SU-DHL-6 (cell line): ENCODE data around the gene CDKN1B.

ENCODE experiments used
- H2AFZ ChIP-seq: fragments of 200-600 bp; sonication (generic); 2 replicates; pipeline ENCODE4 v1.6.1; 2014; ENCODE audit warnings: low read depth, mild to moderate bottlenecking, moderate library complexity, mixed read lengths, antibody characterized with exemption, low read length; ENCODE audit not compliant: severe bottlenecking
- H3F3A ChIP-seq: fragments of 200-600 bp; shearing (Covaris generic); 2 replicates; pipeline ENCODE4 v1.6.0; 2016; ENCODE audit warnings: antibody characterized with exemption, mild to moderate bottlenecking; ENCODE audit not compliant: insufficient read depth
- H3K27ac ChIP-seq: fragments of 200-600 bp; sonication (generic); 2 replicates; pipeline ENCODE4 v1.5.1; 2016; ENCODE audit warnings: low read depth, mild to moderate bottlenecking, low read length, moderate library complexity, mixed read lengths
- H3K27me3 ChIP-seq: fragments of 200-600 bp; sonication (generic), shearing (Covaris generic); 2 replicates; pipeline ENCODE4 v1.6.0; 2014; ENCODE audit warnings: mild to moderate bottlenecking, low read length
- H3K36me3 ChIP-seq: fragments of 200-600 bp; sonication (generic); 2 replicates; pipeline ENCODE4 v1.6.1; 2014; ENCODE audit warnings: mild to moderate bottlenecking, low read length, mixed read lengths
- H3K4me2 ChIP-seq: fragments of 300-600, 200-600 bp; shearing (Covaris generic), sonication (generic); 2 replicates; pipeline ENCODE4 v1.6.0; 2014; ENCODE audit warnings: low read length, low read depth, mild to moderate bottlenecking; ENCODE audit not compliant: poor library complexity, severe bottlenecking
- H3K4me3 ChIP-seq: fragments of 200-600 bp; sonication (generic); 2 replicates; pipeline ENCODE4 v1.5.1; 2014; ENCODE audit warnings: antibody characterized with exemption, low read length, mild to moderate bottlenecking, mixed read lengths; ENCODE audit not compliant: insufficient read depth, poor library complexity, severe bottlenecking
- H3K79me2 ChIP-seq: fragments of 200-600 bp; sonication (generic); 2 replicates; pipeline ENCODE4 v1.6.1; 2014; ENCODE audit warnings: mild to moderate bottlenecking, low read length, moderate library complexity; ENCODE audit not compliant: insufficient read depth
- H3K9ac ChIP-seq: fragments of 200-600 bp; sonication (generic); 2 replicates; pipeline ENCODE4 v1.7.0; 2014; ENCODE audit warnings: mild to moderate bottlenecking, low read length
- H3K9me2 ChIP-seq: fragments of 200-600 bp; sonication (generic); replicated peaks from 2 replicates; pipeline ENCODE4 v1.6.1; 2014; ENCODE audit warnings: low read length; ENCODE audit not compliant: insufficient read depth
- H3K9me3 ChIP-seq: fragments of 200-600 bp; sonication (generic); 2 replicates; pipeline ENCODE4 v1.6.1; 2014; ENCODE audit warnings: low read length, mixed read lengths; ENCODE audit not compliant: insufficient read depth
- H4K20me1 ChIP-seq: fragments of 200-600 bp; sonication (generic); 2 replicates; pipeline ENCODE4 v1.6.1; 2014; ENCODE audit warnings: low read depth, mild to moderate bottlenecking, antibody characterized with exemption, low read length, moderate library complexity, mixed read lengths
- CTCF ChIP-seq: fragments of 200-600 bp; sonication (generic); IDR thresholded peaks from one replicate; pipeline ENCODE4 v1.5.1; 2017; ENCODE audit warnings: antibody characterized with exemption, mild to moderate bottlenecking, low read length, moderate library complexity; ENCODE audit not compliant: insufficient read depth, poor library complexity, severe bottlenecking
- EZH2phosphoT487 ChIP-seq: fragments of 200-600 bp; sonication (generic), shearing (Covaris generic); conservative IDR thresholded peaks from 2 replicates; pipeline ENCODE4 v1.6.1; 2018; ENCODE audit warnings: mild to moderate bottlenecking, antibody characterized with exemption, low read length, moderate library complexity, mixed read lengths

CDKN1B gene

GRCh38 chr12:12717586-12718380 is 615 bp downstream of the CDKN1B start:
- peak overlapping the region; percentile 88 for H3K9ac ChIP-seq
- peaks cover 19% of the 10 kb centered on the region; the same call in 1 of the 2 replicates for H3K79me2 ChIP-seq
- H3K9me3 ChIP-seq, result no peaks in the 10 kb centered on the region
- peaks cover 4% of the 10 kb centered on the region; the same call in 1 of the 2 replicates for H4K20me1 ChIP-seq
- peak overlapping the region; percentile 88 for H3K4me3 ChIP-seq
- H3K27ac ChIP-seq, result peak overlapping the region; percentile 52
- H3K9me2 ChIP-seq, result no peaks in the 10 kb centered on the region
- peak overlapping the region; percentile 89 for H3K4me2 ChIP-seq
- peaks cover 17% of the 10 kb centered on the region; the same call in 1 of the 2 replicates for H3K36me3 ChIP-seq
- H3F3A ChIP-seq, result peaks cover 25% of the 10 kb centered on the region
- no peaks in the 10 kb centered on the region for H3K27me3 ChIP-seq
- TF ChIP-seq CTCF (no peak), EZH2phosphoT487 (no peak)
- H2AFZ ChIP-seq, result peak overlapping the region; percentile 64

GRCh38 chr12:12718381-12718759 is 1.2 kb downstream of the CDKN1B start:
- Histone ChIP-seq H4K20me1 (peaks cover 4% of the 10 kb centered on the region; the same call in 1 of the 2 replicates), H2AFZ (no peak overlapping the region), H3K4me2 (peak overlapping the region; percentile 89), H3F3A (peaks cover 31% of the 10 kb centered on the region), H3K27ac (no peak overlapping the region), H3K27me3 (no peaks in the 10 kb centered on the region), H3K9me2 (no peaks in the 10 kb centered on the region), H3K79me2 (peaks cover 19% of the 10 kb centered on the region; the same call in 1 of the 2 replicates), H3K4me3 (peak overlapping the region; percentile 88), H3K36me3 (peaks cover 17% of the 10 kb centered on the region; the same call in 1 of the 2 replicates), H3K9me3 (no peaks in the 10 kb centered on the region), H3K9ac (peak overlapping the region; percentile 88)
- no peak for TF ChIP-seq EZH2phosphoT487
- TF ChIP-seq CTCF, result no peak

- H4K20me1 ChIP-seq, result peaks cover 4% of the 10 kb centered on the region; the same call in 1 of the 2 replicates
- no peak overlapping the region for H3K27ac ChIP-seq
- no peaks in the 10 kb centered on the region for H3K27me3 ChIP-seq
- peaks cover 19% of the 10 kb centered on the region; the same call in 1 of the 2 replicates for H3K79me2 ChIP-seq
- no peaks in the 10 kb centered on the region for H3K9me3 ChIP-seq
- peaks cover 32% of the 10 kb centered on the region for H3F3A ChIP-seq
- H3K9me2 ChIP-seq, result no peaks in the 10 kb centered on the region
- H2AFZ ChIP-seq, result no peak overlapping the region
- peak overlapping the region; percentile 88 for H3K4me3 ChIP-seq
- TF ChIP-seq EZH2phosphoT487, result no peak
- TF ChIP-seq CTCF, result no peak
- peaks cover 17% of the 10 kb centered on the region; the same call in 1 of the 2 replicates for H3K36me3 ChIP-seq
- peak overlapping the region; percentile 89 for H3K4me2 ChIP-seq
- H3K9ac ChIP-seq, result peak overlapping the region; percentile 88
Observed at GRCh38 chr12:12718853-12719252, 1.7 kb downstream of the CDKN1B start.
